ENCODE measurements around the gene PRKD1. TPM values are rescaled to one million over a fixed set of nuclear protein-coding genes. Genes with fewer than 3 reads are reported as not detected.

PRKD1 gene
- total RNA-seq, 2 experiments from 2014 or later: not detected

DNA sequence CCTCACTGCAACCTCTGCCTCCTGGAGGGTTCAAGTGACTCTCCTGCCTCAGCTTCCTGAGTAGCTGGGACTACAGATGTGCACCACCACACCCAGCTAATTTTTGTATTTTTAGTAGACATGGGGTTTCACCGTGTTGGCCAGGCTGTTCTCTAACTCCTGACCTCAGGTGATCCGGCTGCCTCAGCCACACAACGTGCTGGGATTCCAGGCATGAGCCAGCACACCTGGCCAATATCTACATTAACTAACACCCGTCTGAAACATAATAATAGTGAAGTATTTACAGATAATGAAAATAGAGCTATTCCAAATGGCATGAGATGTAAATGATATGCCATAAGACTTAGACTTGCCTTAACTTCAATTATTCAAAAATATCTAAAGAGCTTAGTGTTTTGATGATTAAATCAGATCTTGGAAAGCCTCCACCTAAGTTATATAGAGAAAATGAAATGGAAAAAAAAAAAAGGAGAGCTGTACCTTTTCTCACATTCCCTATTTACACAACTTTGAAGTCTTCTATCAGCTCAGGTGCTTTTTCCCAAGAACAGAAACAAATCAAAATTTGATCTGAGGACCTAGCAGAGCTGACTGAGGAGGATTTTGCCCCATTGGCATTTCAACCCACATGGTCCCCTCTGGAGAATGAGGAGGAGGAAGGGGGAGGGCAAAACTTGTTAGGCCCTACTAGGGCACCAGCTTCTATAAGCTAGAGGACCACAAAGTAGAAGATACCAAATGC, 309.2 kb downstream of the PRKD1 start:
- ChIA-PET CTCF (no interaction called here), POLR2A (no interaction called here)
- no peak for DNase-seq
- intact Hi-C loops (cut with micrococcal nuclease): no loop called here
- no peak overlapping the region for H3K27ac Mint-ChIP-seq
- no peaks in the 10 kb centered on the region for H3K36me3 Mint-ChIP-seq
- H3K9me3 Mint-ChIP-seq: peaks cover 21% of the 10 kb centered on the region
- H3K27me3 Mint-ChIP-seq: no peaks in the 10 kb centered on the region
- no peak overlapping the region for H3K4me3 Mint-ChIP-seq
- no peaks in the 10 kb centered on the region for H3K4me1 Mint-ChIP-seq (ENCODE audit: low read depth)

GRCh38 chr14:29616922-29617321, 310.7 kb downstream of the PRKD1 start:
- Mint-ChIP-seq H3K36me3 (no peaks in the 10 kb centered on the region), H3K4me1 (ENCODE audit: low read depth) (no peaks in the 10 kb centered on the region), H3K4me3 (no peak overlapping the region), H3K27me3 (no peaks in the 10 kb centered on the region), H3K27ac (no peak overlapping the region), H3K9me3 (peaks cover 14% of the 10 kb centered on the region)
- ChIA-PET POLR2A (no interaction called here), CTCF (no interaction called here)
- intact Hi-C loops (cut with micrococcal nuclease): no loop called here
- no peak for DNase-seq

DNA sequence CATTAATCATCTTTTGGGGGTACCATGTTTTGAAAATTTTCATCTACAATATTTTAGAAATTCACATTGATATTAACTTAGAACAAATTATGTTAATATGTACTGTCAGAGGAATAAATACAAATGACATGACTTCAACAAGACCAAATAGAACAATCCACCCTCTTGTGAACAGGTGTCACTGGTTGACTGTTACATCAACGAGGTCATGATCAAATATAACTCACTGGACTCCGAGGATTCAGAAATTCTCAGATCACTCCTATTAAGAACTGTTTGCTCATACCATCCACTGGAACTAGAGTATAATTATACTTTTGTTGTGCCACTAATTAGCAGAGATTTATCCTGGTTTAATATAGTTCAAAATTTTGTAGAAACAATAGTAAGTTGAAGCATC, 318.8 kb downstream of the PRKD1 start:
- no peaks in the 10 kb centered on the region for H3K36me3 Mint-ChIP-seq
- no peaks in the 10 kb centered on the region for H3K27me3 Mint-ChIP-seq
- no peak for DNase-seq
- H3K4me1 Mint-ChIP-seq (ENCODE audit: low read depth): no peaks in the 10 kb centered on the region
- H3K9me3 Mint-ChIP-seq: peaks cover 2% of the 10 kb centered on the region
- H3K4me3 Mint-ChIP-seq: no peak overlapping the region
- H3K27ac Mint-ChIP-seq: no peak overlapping the region
- ChIA-PET CTCF (no interaction called here), POLR2A (no interaction called here)
- intact Hi-C loops (cut with micrococcal nuclease): no loop called here

- ChIA-PET POLR2A (no interaction called here), CTCF (no interaction called here)
- H3K27me3 Mint-ChIP-seq: no peaks in the 10 kb centered on the region
- peaks cover 2% of the 10 kb centered on the region for H3K9me3 Mint-ChIP-seq
- intact Hi-C loops (cut with micrococcal nuclease): no loop called here
- no peak overlapping the region for H3K4me3 Mint-ChIP-seq
- H3K4me1 Mint-ChIP-seq (ENCODE audit: low read depth): no peaks in the 10 kb centered on the region
- H3K36me3 Mint-ChIP-seq: no peaks in the 10 kb centered on the region
- no peak overlapping the region for H3K27ac Mint-ChIP-seq
- no peak for DNase-seq
These were observed 320.5 kb downstream of the PRKD1 start for GRCh38 chr14:29607169-29607568.

GRCh38 chr14:29603696-29604095, 324.0 kb downstream of the PRKD1 start:
- no peak overlapping the region for H3K4me3 Mint-ChIP-seq
- intact Hi-C loops (cut with micrococcal nuclease): no loop called here
- ChIA-PET CTCF (no interaction called here), POLR2A (no interaction called here)
- H3K27ac Mint-ChIP-seq: no peak overlapping the region
- no peaks in the 10 kb centered on the region for H3K9me3 Mint-ChIP-seq
- no peaks in the 10 kb centered on the region for H3K36me3 Mint-ChIP-seq
- no peaks in the 10 kb centered on the region for H3K27me3 Mint-ChIP-seq
- no peak for DNase-seq
- H3K4me1 Mint-ChIP-seq (ENCODE audit: low read depth): no peaks in the 10 kb centered on the region

GRCh38 chr14:29601616-29602015, 326.0 kb downstream of the PRKD1 start:
- no peaks in the 10 kb centered on the region for H3K27me3 Mint-ChIP-seq
- H3K9me3 Mint-ChIP-seq: no peaks in the 10 kb centered on the region
- DNase-seq: no peak
- H3K4me1 Mint-ChIP-seq (ENCODE audit: low read depth): no peaks in the 10 kb centered on the region
- POLR2A ChIA-PET: no interaction called here
- H3K27ac Mint-ChIP-seq: no peak overlapping the region
- intact Hi-C loops (cut with micrococcal nuclease): no loop called here
- H3K36me3 Mint-ChIP-seq: no peaks in the 10 kb centered on the region
- CTCF ChIA-PET: no interaction called here
- H3K4me3 Mint-ChIP-seq: no peak overlapping the region

DNA sequence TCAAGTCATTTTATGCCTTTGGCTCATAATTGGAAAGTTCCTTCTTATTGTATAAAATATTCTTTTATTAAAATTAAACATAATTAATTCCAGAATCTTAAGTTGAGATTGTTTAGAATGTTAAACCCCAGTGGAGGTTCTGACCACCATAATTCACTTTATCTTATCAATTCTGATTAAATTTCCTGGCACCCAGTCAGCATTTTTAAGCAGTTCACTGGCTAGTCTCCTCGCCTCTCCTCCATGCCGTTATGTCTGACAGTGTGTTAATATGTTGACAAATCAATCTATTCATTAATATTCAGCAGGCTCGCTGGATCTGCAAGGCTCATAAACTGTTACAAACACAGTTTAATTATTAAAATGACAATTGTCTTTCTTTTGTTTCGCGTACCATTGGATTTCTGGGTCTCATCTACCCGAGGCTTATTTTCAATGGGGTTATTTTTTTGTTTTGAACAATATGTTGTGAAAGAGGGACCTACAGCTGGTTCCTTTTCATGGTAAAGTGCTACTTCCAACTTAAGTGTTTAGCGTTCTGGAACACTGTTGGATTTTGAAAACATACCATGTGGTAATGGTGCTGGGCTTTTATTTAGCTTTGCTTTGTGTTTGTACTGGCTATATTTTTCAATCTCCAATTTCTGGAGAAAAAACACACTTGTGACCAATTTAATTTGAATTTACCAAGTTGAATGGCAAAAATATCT, 339.7 kb downstream of the PRKD1 start:
- Mint-ChIP-seq H3K27ac (no peak overlapping the region), H3K36me3 (no peaks in the 10 kb centered on the region), H3K4me3 (no peak overlapping the region), H3K4me1 (ENCODE audit: low read depth) (no peaks in the 10 kb centered on the region), H3K9me3 (peaks cover 3% of the 10 kb centered on the region), H3K27me3 (no peaks in the 10 kb centered on the region)
- CTCF ChIA-PET: no interaction called here
- DNase-seq: no peak
- intact Hi-C loops (cut with micrococcal nuclease): no loop called here
- POLR2A ChIA-PET: no interaction called here

DNA sequence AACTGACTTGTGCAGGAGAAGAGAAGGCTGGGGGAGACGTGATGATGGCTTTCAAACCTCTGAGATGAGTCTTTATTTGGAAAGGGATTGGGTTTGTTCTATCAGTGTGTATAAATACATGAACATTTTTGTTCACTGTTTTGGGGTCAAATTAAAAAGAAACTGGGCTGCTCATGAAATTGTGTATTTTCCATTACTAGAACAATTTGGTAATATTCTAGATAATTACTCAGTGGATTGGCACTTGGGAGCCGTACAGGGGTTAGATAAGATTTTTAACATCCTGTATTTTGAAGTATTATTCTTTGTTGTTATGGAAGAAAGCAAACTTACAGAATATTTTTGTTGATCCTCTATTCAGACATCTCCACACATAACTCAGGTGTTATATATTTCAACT, 340.6 kb downstream of the PRKD1 start:
- H3K27ac Mint-ChIP-seq: no peak overlapping the region
- peaks cover 3% of the 10 kb centered on the region for H3K9me3 Mint-ChIP-seq
- ChIA-PET CTCF (no interaction called here), POLR2A (no interaction called here)
- no peaks in the 10 kb centered on the region for H3K36me3 Mint-ChIP-seq
- H3K27me3 Mint-ChIP-seq: no peaks in the 10 kb centered on the region
- DNase-seq: no peak
- no peaks in the 10 kb centered on the region for H3K4me1 Mint-ChIP-seq (ENCODE audit: low read depth)
- no peak overlapping the region for H3K4me3 Mint-ChIP-seq
- intact Hi-C loops (cut with micrococcal nuclease): no loop called here

DNA sequence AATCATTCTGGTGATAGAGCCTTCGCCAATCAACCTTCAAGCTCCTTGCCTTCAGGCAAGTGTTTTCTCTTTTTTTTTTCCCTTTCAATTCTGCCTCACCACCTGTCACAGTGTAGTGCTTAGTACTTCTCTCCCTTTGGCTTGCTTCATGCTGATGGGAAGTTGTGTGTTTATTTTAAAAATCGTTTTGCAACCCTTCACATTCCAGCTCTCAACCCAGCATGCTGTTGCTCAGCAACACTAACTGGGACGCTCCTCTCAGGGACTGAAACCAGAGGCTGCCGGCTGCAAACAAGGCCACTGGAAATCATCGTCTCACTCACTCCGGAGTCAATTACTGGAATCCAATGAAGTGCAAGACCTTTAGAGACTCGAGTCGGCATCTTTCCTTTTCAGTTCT, 342.7 kb downstream of the PRKD1 start:
- no peak overlapping the region for H3K4me3 Mint-ChIP-seq
- intact Hi-C loops (cut with micrococcal nuclease): no loop called here
- no peaks in the 10 kb centered on the region for H3K4me1 Mint-ChIP-seq (ENCODE audit: low read depth)
- no peaks in the 10 kb centered on the region for H3K36me3 Mint-ChIP-seq
- no peak for DNase-seq
- CTCF ChIA-PET: no interaction called here
- H3K9me3 Mint-ChIP-seq: peaks cover 3% of the 10 kb centered on the region
- no peak overlapping the region for H3K27ac Mint-ChIP-seq
- POLR2A ChIA-PET: no interaction called here
- no peaks in the 10 kb centered on the region for H3K27me3 Mint-ChIP-seq

- Mint-ChIP-seq H3K4me1 (ENCODE audit: low read depth) (no peaks in the 10 kb centered on the region), H3K4me3 (no peak overlapping the region), H3K36me3 (no peaks in the 10 kb centered on the region), H3K9me3 (peaks cover 4% of the 10 kb centered on the region), H3K27me3 (no peaks in the 10 kb centered on the region), H3K27ac (no peak overlapping the region)
- ChIA-PET POLR2A (no interaction called here), CTCF (no interaction called here)
- intact Hi-C loops (cut with micrococcal nuclease): no loop called here
- DNase-seq: no peak
These were observed 346.9 kb downstream of the PRKD1 start for GRCh38 chr14:29580763-29581162.

GRCh38 chr14:29579838-29580237, 347.8 kb downstream of the PRKD1 start:
- no peak for DNase-seq
- ChIA-PET POLR2A (no interaction called here), CTCF (no interaction called here)
- Mint-ChIP-seq H3K36me3 (no peaks in the 10 kb centered on the region), H3K27ac (no peak overlapping the region), H3K9me3 (peaks cover 4% of the 10 kb centered on the region), H3K27me3 (no peaks in the 10 kb centered on the region), H3K4me1 (ENCODE audit: low read depth) (no peaks in the 10 kb centered on the region), H3K4me3 (no peak overlapping the region)
- intact Hi-C loops (cut with micrococcal nuclease): no loop called here

DNA sequence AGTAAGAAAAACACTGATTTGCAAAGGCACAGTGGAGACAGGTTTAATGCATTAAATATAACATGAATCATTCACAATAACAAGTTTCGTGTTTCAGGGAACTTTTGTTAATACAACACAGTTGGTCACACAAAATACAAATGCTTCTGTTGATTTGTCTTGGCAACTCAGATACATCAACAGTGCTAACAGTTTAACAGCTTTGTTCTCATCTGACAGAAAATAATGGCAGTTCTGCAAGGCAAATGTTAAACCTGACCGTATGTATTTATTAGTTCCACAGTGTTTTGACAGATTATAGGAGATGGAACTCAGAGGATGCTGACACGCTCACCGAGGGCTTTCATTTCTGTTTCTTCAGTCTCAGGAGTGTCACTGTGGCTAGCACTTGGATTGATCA, 350.7 kb downstream of the PRKD1 start:
- H3K4me1 Mint-ChIP-seq (ENCODE audit: low read depth): no peaks in the 10 kb centered on the region
- no peaks in the 10 kb centered on the region for H3K27me3 Mint-ChIP-seq
- intact Hi-C loops (cut with micrococcal nuclease): no loop called here
- peaks cover 12% of the 10 kb centered on the region for H3K9me3 Mint-ChIP-seq
- ChIA-PET POLR2A (no interaction called here), CTCF (no interaction called here)
- H3K36me3 Mint-ChIP-seq: no peaks in the 10 kb centered on the region
- H3K4me3 Mint-ChIP-seq: no peak overlapping the region
- DNase-seq: no peak
- H3K27ac Mint-ChIP-seq: no peak overlapping the region

DNA sequence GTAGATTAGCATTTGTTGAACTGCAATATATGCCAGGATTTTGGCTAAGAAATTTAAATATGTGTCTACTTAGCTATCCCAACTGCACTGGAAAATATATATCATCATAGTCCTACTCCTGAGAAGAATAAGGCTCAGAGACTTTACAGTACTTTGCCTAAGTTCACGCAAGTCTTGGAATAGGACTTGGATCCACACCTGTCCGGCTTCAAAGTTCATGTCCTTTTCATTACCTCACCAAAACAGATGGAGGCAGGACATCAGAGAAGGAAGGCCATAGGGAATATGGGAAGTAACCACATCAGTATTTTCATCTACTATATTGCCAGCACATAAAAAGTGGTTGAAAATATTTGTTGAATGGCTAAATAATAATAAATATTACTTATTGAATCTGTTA, 358.5 kb downstream of the PRKD1 start:
- H3K9me3 Mint-ChIP-seq: peaks cover 36% of the 10 kb centered on the region
- no peak overlapping the region for H3K27ac Mint-ChIP-seq
- POLR2A ChIA-PET: no interaction called here
- CTCF ChIA-PET: no interaction called here
- no peak overlapping the region for H3K4me3 Mint-ChIP-seq
- no peaks in the 10 kb centered on the region for H3K36me3 Mint-ChIP-seq
- intact Hi-C loops (cut with micrococcal nuclease): no loop called here
- DNase-seq: no peak
- H3K27me3 Mint-ChIP-seq: no peaks in the 10 kb centered on the region
- H3K4me1 Mint-ChIP-seq (ENCODE audit: low read depth): no peaks in the 10 kb centered on the region

Data from activated CD4-positive, alpha-beta memory T cell treated with anti-CD3 and anti-CD28 coated beads for 36 hours (primary cell).